SKM-1 (cell line): ENCODE results near the gene MRPL12.
A peak's percentile ranks its signal among the peaks of the same experiment; 100 is the strongest.
"Not testable (repeated sequence)": the region's sequence is repeated elsewhere in the genome, so short reads cannot be mapped to it uniquely, and the experiment has no call there.

Experiments used
- DNase-seq: peaks from one replicate; lab custom pipeline; 2025; ENCODE audit not compliant: unreplicated experiment; lab: John Stamatoyannopoulos, UW

Gene MRPL12

DNA sequence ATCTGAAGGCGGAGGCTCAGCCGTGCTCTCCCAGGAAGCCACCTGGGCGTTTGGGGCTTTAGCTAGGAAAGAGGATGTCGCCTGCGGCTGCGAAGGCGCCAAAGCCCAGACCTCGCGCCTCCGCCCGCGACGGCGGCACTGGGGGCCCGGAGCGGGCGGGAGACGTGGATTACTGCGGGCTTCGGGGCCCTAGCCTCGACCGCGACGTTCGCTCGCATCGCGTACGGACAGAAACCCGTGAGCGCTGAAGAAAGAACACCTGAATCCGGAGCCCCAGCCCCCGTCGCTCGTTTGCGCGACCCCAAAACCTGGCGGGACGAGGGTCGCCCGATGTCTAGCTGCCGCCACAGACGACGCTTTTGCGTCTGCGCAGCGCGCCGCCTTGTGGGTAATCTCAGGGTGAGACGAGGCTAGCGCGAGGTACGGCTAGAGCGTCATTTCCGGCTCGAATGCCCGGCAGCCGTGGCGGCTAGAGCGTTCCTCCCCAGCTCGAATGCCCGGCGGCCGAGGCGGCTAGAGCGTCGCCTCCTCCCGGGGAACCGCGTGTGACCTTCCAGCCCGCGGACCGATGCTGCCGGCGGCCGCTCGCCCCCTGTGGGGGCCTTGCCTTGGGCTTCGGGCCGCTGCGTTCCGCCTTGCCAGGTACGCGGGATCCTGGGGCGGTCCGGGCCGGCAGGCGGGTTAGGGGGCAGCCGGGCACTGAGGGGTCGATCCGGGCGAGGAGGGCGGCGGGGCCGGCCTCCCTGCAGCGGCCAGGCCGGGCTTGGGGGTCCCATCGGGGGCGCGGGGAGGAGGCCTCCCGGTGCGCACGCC is at the start of gene MRPL12:
TSS of gene MRPL12 (plus strand) at position 434 of the 813 bp plus-strand sequence. CDS start at position 569, 135 bp downstream.
- DNase-seq, result peak; percentile 75

GRCh38 chr17:81655378-81656117 is 47.6 kb upstream of the MRPL12 start:
- DNase-seq, result no peak

- DNase-seq, result no peak
Measured at GRCh38 chr17:81656118-81656743, 46.9 kb upstream of the MRPL12 start, which contains the start of gene PDE6G. PDE6G (minus strand) TSS chr17:81656542; CDS start chr17:81653305, 3,237 bp downstream.

GRCh38 chr17:81656835-81657234 is 46.3 kb upstream of the MRPL12 start:
- DNase-seq, result peak; percentile 50

DNA sequence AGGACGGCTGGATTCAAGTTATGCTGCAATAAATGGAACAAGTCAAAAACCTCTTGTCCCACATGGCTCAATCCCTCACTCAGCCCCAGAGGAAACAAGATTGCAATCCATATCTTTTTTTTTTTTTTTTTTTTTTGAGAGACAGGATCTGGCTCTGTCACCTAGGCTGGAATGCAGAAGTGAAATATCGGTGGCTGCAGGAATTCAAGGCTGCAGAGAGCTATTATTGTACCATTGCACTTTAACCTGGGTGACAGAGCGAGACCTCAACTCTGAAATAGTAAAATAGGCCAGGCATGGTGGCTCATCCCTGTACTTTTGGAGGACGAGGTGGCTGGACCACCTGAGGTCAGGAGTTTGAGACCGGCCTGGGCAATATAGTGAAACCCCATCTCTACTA is 44.1 kb upstream of the MRPL12 start:
- no peak for DNase-seq

DNA sequence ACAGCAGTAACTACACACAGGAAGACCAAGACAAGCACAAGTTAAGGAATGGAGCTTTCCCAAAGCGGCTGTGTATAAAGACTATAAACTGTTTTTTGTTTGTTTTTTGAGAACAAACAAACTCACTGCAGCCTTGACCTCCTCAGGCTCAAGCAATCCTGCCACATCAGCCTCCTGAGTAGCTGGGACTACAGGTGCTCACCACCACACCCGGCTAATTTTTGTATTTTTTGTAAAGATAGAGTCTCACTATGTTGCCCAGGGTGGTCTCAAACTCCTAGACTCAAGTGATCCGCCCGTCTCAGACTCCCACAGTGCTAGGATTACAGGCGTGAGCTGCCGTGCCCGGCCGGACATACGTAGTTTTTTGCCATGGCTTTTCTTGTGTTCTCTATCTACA is 42.7 kb upstream of the MRPL12 start:
- no peak for DNase-seq

DNA sequence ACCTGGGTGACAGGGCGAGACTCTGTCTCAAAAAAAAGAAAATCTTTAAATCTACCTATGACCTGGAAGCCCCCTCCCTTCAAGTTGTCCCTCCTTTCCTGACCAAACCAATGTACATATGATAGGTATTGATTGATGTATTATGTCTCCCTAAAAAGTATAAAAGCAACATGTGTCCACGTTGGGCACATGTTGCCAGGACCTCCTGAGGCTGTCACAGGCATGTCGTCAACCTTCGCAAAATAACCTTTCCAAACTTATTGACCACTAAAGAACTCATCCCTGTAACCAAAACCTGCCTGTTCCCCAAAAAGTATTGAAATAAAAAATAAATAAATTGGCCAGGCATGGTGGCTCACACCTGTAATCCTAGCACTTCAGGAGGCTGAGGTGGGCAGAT is 41.2 kb upstream of the MRPL12 start:
- DNase-seq, result no peak

- no peak for DNase-seq
Measured at GRCh38 chr17:81664051-81664470, 39.1 kb upstream of the MRPL12 start.

DNA sequence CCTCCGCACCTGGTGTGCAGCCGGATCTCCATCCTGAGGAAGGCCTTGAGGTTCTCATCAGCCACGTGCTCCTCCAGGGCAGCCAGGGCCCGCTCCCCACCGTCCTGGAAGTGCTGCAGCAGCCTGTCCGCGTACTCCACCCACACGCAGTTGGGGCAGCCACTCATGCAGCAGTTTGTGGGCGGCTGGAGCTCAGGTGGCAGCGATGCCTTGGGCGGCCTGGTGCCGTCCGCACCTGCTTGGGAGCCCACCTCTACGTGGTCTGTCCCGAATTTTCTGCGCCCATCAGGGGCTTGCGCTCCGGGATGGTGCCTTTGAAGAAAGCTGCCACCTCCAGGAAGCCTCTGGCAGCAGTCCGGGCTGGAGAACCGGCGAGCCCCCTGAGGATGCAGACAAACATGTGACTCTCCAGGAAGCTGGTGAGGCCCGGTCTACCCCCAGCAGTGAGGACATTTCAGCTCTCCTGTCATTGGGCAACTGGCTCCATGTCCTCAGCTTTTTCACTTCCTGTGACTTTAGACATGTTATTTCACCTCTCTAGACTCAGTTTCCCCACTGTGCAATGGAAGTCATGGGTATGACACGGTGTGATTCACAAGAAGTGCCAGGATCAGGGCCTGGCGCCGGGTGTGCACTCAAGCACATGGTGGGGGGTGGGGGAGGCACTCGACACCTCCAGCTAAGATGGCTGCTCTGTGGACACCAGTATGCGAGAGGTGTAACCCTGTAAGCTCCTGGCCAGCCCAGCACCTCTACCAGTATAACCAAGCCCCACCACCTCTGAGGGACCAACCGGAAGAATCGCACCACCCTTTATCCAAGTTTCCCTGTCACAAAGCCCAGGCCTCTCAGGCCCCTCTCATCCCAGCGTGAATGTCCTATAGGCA is 37.7 kb upstream of the MRPL12 start:
- no peak for DNase-seq

- no peak for DNase-seq
Measured at GRCh38 chr17:81666092-81666341, 37.1 kb upstream of the MRPL12 start.

- DNase-seq, result peak; percentile 76
Measured at GRCh38 chr17:81666342-81667191, 36.6 kb upstream of the MRPL12 start, which contains the start of the genes CCDC137 and OXLD1. CCDC137 (plus strand) TSS chr17:81666737; CDS start chr17:81666767, 30 bp downstream. OXLD1 (minus strand) TSS chr17:81666605; CDS start chr17:81666577, 28 bp downstream.

DNA sequence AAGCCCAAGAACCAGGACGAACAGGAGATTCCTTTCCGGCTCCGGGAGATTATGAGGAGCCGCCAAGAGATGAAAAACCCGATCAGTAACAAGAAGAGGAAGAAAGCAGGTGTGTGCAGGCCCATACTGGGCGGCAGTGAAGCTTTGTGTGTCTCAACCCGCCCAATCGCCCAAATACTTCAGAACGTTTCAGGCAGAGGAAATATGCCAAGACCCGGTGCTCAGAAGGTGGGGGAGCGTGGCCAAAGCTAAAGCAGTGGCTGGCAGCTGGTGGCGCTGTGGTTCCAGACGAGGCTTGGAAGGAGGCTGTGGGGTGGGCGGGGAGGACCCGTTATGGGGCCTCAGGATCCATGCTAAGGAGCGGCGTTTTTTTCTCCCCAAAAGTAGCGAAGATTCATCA is 35.4 kb upstream of the MRPL12 start:
- no peak for DNase-seq

GRCh38 chr17:81672504-81672903 is 30.7 kb upstream of the MRPL12 start:
- no peak for DNase-seq

DNA sequence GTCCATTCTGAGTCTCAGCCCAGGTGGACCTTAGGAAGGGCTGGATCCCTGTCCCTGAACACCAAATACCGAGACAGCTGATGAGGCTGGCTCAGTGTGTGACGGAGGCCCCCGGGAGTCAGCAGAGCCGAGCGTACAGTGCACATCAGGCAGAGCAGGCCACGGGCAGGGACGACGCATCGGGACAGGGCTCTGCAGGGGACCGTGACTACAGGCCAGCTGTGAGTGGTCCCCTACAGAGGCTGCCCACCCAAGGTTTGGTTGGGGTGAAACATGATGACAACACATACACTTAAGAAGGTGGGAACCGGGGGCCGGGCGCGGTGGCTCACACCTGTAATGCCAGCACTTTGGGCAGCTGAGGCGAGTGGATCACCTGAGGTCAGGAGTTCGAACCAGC is 30.2 kb upstream of the MRPL12 start:
- DNase-seq, result no peak

DNA sequence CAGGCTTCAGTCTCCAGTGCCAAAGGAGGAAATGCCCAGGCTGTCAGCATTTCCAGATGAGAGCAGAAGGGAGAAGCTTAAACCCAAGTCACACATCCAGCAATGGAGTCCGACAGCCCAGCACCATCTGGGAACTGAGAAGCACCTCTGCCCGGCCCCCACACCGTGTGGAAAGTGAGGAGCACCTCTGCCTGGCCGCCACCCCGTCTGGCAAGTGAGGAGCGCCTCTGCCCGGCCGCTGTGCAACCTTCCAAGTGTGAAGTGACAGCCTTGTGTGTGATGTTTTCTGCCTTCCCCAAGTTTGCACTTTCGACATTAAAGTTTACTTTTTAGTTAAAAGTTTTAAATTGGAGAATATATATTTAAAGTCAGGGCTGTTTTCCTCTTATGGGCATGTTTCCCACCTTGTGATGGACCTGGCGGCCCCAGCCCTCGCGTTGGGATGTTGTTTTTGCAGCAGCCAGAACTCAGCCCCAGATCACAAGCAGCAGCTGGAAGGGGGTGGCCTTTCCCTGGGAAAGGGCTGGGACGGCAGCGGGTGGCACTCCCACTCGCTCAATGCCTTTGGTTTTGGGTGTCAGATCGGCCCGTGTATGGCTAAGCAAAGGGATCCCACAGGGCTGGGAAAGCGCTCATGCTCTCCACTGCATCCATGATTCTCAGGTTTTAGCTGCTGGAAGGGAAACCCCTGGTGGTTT is 29.5 kb upstream of the MRPL12 start:
- DNase-seq, result no peak

DNA sequence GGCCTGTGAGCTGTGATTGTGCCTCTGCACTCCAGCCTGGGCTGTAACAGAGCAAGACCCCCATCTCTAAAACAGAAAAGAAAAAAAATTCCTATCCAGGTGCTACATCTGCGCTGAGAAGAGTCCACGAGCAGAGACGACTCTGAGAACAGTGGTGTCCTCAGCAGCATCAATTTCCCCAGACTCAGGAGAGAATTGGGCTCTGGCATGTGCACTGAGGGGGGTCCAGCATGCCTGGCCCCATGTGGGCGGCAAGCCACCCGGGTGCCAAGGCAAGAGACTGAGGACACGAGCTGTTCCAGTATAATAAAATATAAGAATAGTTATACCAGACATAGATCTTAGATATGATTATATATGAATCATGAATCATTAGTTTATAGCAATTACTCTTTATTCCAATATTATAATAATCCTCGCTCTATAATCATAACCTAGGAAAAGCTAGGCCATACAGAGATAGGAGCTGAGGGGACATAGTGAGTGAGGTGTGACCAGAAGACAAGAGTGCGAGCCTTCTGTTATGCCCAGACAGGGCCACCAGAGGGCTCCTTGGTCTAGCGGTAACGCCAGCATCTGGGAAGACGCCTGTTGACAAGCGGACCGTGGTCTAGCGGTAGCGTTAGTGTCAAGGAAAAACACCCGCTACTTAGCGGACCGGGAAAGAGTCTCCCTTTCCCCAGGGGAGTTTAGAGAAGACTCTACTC is 27.5 kb upstream of the MRPL12 start:
- DNase-seq, result not testable (repeated sequence)

GRCh38 chr17:81676906-81677305 is 26.3 kb upstream of the MRPL12 start:
- no peak for DNase-seq

GRCh38 chr17:81680150-81680549 is 23.0 kb upstream of the MRPL12 start:
- DNase-seq, result no peak

- no peak for DNase-seq
Measured at GRCh38 chr17:81681672-81682071, 21.5 kb upstream of the MRPL12 start.
